Testis (tissue), 3 donors: Measurements from ENCODE around the gene UPB1. TPM values are rescaled to one million over a fixed set of nuclear protein-coding genes. Genes with fewer than 3 reads are reported as not detected.

Experiments used
- DNase-seq: peaks from one replicate; pipeline ENCODE4 v3.0.0-alpha.2; 2019
- H3K27ac ChIP-seq, 2 donors: fragments of 200-600 bp; sonication (generic); one replicate each; pipeline ENCODE4 v1.5.1; 2019
- H3K27me3 ChIP-seq: fragments of 200-600 bp; sonication (generic); one replicate; pipeline ENCODE4 v1.5.1; 2019
- H3K36me3 ChIP-seq: fragments of 200-600 bp; sonication (generic); one replicate; pipeline ENCODE4 v1.5.1; 2017; ENCODE audit warnings: low read depth; ENCODE audit errors: missing control alignments
- H3K4me1 ChIP-seq: fragments of 200-600 bp; sonication (generic); one replicate; pipeline ENCODE4 v1.5.1; 2019
- H3K4me3 ChIP-seq, 2 donors: fragments of 200-600 bp; sonication (generic); one replicate each; pipeline ENCODE4 v1.5.1; 2017 to 2019
- H3K9me3 ChIP-seq: fragments of 200-600 bp; sonication (generic); one replicate; pipeline ENCODE4 v1.5.1; 2017
- POLR2A ChIP-seq: fragments of 450-650 bp; IDR thresholded peaks from one replicate; pipeline ENCODE4 v1.6.1; 2017; ENCODE audit warnings: antibody characterized with exemption, mild to moderate bottlenecking, moderate library complexity
- WGBS, 2 donors: methylation state at CpG; one replicate each; pipeline ENCODE4 v1.1.5; 2018; 5-methylcytosine and 5-hydroxymethylcytosine counted together
- intact Hi-C: fragments of 100-400 bp; cut with DNase I; formaldehyde crosslinking; loops from one replicate; pipeline ENCODE4 v1.15.1; 2023; ENCODE audit warnings: low total_unique reads
- polyA plus RNA-seq: library from polyadenylated mRNA; stranded (reverse); fragments of 350-450 nt; fragmentation: Illumina TruSeq; extraction: RNeasy Lipid Tissue Mini Kit (QIAGEN cat#74804); gene quantifications from one replicate; pipeline ENCODE4 v1.2.3, GENCODE V29; 2014; ENCODE audit warnings: low read depth, low replicate concordance; ENCODE audit not compliant: insufficient read depth
- total RNA-seq, 2 donors: library from RNA; depleted of rRNA; stranded (reverse); fragments of >200 nt; gene quantifications; one replicate each; pipeline ENCODE4 v1.2.3, GENCODE V29; 2016
- TF ChIP-seq, protein P1 (sequence below), 3 experiments: fragments of 450-650 bp in 2 of 3; fragments of 200-600 bp in 1 of 3; sonication (generic) in 1 of 3; IDR thresholded peaks; one replicate each; pipeline ENCODE4 v1.5.1; 2016 to 2019; ENCODE audit warnings: antibody characterized with exemption in 3 of 3, mild to moderate bottlenecking in 2 of 3, moderate library complexity in 1 of 3

Gene UPB1
- total and polyA plus RNA-seq, 3 donors from 2014 or later: 6.7 to 12.1 (median 11.5) TPM

DNA sequence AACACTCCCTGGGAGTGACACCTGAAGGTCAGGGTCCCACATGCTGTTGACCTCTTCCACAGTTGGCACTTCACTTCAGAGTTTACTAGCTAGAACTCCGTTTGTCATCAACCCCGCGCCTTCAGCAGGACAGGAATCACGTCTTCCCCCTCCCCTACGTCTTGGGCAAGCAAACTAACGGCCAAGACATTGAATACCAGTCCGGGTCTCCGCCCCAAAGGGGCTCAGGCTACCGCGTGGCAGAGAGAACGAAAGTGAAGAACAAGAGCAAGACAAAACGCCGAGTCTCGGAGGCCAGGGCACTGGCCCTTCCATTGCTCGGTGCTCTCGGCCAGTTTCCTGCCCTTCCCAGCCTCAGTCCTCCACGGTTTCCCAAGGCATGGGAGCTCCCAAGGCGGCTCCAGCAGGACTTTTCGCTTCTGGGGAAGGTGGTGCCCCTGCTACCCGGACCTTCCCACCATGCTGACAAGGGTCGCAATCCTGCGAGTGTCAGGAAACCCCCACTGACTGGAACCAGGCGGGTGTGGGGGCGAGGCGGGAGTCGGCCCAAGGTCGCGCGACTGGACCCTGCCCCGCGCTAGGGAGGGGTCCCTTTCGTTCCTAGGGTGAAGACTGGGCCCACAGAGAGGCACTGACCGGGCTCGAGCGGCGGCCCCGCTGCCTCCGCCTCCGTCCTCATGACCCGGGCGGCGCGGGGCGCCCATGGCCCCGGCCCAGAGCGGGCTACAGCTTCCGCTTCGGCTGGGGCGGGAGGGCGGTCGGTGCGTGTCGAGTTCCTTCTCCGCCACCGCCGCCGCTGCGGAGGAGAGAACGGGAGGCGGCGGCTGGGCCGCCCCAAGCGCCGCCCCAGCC is 59.4 kb downstream of the UPB1 start, which contains the start of gene GUCD1:
GUCD1 (minus strand) TSS at position 826 of the 852 bp plus-strand sequence; CDS start at position 679, 147 bp downstream.
- DNase-seq: peak; percentile 25
- Histone ChIP-seq H3K4me3 (peak within 1 kb of the TSS; percentile 84 to 97), H3K4me1 (peaks cover 39% of the 10 kb centered on the region), H3K36me3 (no peaks in the 10 kb centered on the region), H3K27me3 (no peaks in the 10 kb centered on the region), H3K27ac (peak within 1 kb of the TSS; percentile 94 to 98), H3K9me3 (no peaks in the 10 kb centered on the region)
- WGBS, 2 donors: 0 to 1% methylated on average over 28 to 56 of the region's 64 CpGs
- intact Hi-C loops: no loop called here
- TF ChIP-seq POLR2A: peak; percentile 48
- TF ChIP-seq, protein P1, sequence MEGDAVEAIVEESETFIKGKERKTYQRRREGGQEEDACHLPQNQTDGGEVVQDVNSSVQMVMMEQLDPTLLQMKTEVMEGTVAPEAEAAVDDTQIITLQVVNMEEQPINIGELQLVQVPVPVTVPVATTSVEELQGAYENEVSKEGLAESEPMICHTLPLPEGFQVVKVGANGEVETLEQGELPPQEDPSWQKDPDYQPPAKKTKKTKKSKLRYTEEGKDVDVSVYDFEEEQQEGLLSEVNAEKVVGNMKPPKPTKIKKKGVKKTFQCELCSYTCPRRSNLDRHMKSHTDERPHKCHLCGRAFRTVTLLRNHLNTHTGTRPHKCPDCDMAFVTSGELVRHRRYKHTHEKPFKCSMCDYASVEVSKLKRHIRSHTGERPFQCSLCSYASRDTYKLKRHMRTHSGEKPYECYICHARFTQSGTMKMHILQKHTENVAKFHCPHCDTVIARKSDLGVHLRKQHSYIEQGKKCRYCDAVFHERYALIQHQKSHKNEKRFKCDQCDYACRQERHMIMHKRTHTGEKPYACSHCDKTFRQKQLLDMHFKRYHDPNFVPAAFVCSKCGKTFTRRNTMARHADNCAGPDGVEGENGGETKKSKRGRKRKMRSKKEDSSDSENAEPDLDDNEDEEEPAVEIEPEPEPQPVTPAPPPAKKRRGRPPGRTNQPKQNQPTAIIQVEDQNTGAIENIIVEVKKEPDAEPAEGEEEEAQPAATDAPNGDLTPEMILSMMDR (IDR thresholded peaks at IDR 0.05): no peak

- peaks cover 39% of the 10 kb centered on the region for H3K4me1 ChIP-seq
- peak within 1 kb of the TSS; percentile 94 to 98 for H3K27ac ChIP-seq
- no peaks in the 10 kb centered on the region for H3K27me3 ChIP-seq
- TF ChIP-seq, protein P1 (IDR thresholded peaks at IDR 0.05): peak in 1 of 3 experiments; percentile 32
- TF ChIP-seq POLR2A: no peak
- peak within 1 kb of the TSS; percentile 84 to 97 for H3K4me3 ChIP-seq
- intact Hi-C loops: no loop called here
- WGBS, 2 donors: 0 to 1% methylated on average over 34 to 58 of the region's 59 CpGs
- no peaks in the 10 kb centered on the region for H3K36me3 ChIP-seq
- DNase-seq: peak; percentile 100
- H3K9me3 ChIP-seq: no peaks in the 10 kb centered on the region
Observed at GRCh38 chr22:24555165-24556039, 60.3 kb downstream of the UPB1 start, which contains the start of gene SNRPD3. TSS of gene SNRPD3 (plus strand) at chr22:24555999. CDS start at chr22:24557675, 1,676 bp downstream.

GRCh38 chr22:24559471-24559870 is 64.3 kb downstream of the UPB1 start:
- Histone ChIP-seq H3K4me3 (no peak overlapping the region), H3K27ac (no peak overlapping the region), H3K4me1 (peaks cover 20% of the 10 kb centered on the region), H3K9me3 (no peaks in the 10 kb centered on the region), H3K27me3 (no peaks in the 10 kb centered on the region), H3K36me3 (no peaks in the 10 kb centered on the region)
- DNase-seq: no peak
- TF ChIP-seq, protein P1 (IDR thresholded peaks at IDR 0.05): no peak
- TF ChIP-seq POLR2A: no peak
- 39 to 43% methylated on average over 3 to 4 of the region's 4 CpGs for WGBS, 2 donors
- intact Hi-C loops: no loop called here

GRCh38 chr22:24563246-24563645 is 68.1 kb downstream of the UPB1 start:
- whole genome bisulfite sequencing, 2 donors: 92 to 97% methylated on average over 2 of the region's 2 CpGs
- H3K27me3 ChIP-seq: no peaks in the 10 kb centered on the region
- peaks cover 9% of the 10 kb centered on the region for H3K4me1 ChIP-seq
- H3K9me3 ChIP-seq: no peaks in the 10 kb centered on the region
- DNase-seq: no peak
- H3K36me3 ChIP-seq: no peaks in the 10 kb centered on the region
- H3K4me3 ChIP-seq: no peak overlapping the region
- TF ChIP-seq, protein P1 (IDR thresholded peaks at IDR 0.05): no peak
- no peak for TF ChIP-seq POLR2A
- H3K27ac ChIP-seq: no peak overlapping the region
- intact Hi-C loops: no loop called here
